ENCODE results near the gene PPP5C. TPM values are rescaled to one million over a fixed set of nuclear protein-coding genes. Genes with fewer than 3 reads are reported as not detected.

Gene PPP5C
- total RNA-seq, 2 experiments from 2014 or later, result 108 to 111 TPM

GRCh38 chr19:46378268-46378667, 31.4 kb downstream of the PPP5C start:
- Mint-ChIP-seq H3K27ac (no peak overlapping the region), H3K36me3 (ENCODE audit: low read depth) (peaks cover 53% of the 10 kb centered on the region)

DNA sequence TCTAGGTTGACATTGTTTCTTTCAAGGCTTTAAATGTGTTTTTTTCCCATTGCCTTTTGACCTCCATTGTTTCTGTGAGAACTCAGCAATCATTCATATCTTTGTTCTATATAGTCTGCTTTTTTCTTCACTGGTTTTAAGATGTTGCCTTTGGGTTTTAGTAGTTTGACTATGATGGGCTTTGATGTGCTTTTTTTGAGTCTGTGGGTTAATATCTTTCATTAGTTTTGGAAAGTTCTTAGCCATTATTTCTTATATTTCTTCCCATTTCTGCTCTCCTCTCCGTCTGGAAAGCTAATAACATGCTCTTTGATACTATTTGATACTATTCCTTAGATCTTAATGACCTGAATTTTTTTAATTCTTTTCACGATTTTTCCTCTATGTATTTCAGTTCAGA, 33.8 kb downstream of the PPP5C start:
- DNase-seq, result no peak
- ATAC-seq, result no peak
- peaks cover 68% of the 10 kb centered on the region for H3K36me3 Mint-ChIP-seq (ENCODE audit: low read depth)
- H3K4me3 Mint-ChIP-seq, result no peak overlapping the region
- ChIA-PET CTCF (interaction anchor here (1.5 kb wide), 1 partner anchor 15 kb away, joined by 6 read pairs; no protein-coding TSS in a partner anchor), POLR2A (interaction anchor here (0.5 kb wide), 2 partner anchors 17 to 143 kb away, joined by 3 read pairs; no protein-coding TSS in a partner anchor)
- intact Hi-C loops (cut with micrococcal nuclease), result no loop called here
- no peaks in the 10 kb centered on the region for H3K9me3 Mint-ChIP-seq
- H3K27me3 Mint-ChIP-seq, result no peaks in the 10 kb centered on the region
- no peak overlapping the region for H3K27ac Mint-ChIP-seq
- TF ChIP-seq CTCF (IDR thresholded peaks at IDR 0.05), result no peak
- peaks cover 5% of the 10 kb centered on the region for H3K4me1 Mint-ChIP-seq (ENCODE audit: low read depth)

More at GRCh38 chr19:46378268-46378667, 31.4 kb downstream of the PPP5C start:
- ChIA-PET POLR2A (interaction anchor here (1.2 kb wide), 1 partner anchor 27 kb away, joined by 3 read pairs; no protein-coding TSS in a partner anchor), CTCF (interaction anchor here (1.2 to 2.3 kb wide), 3 partner anchors 17 to 27 kb away, joined by 3 to 8 read pairs (median 3); no protein-coding TSS in a partner anchor)
- intact Hi-C loops (cut with micrococcal nuclease), result no loop called here
- DNase-seq (no peak), ATAC-seq (no peak)
- TF ChIP-seq CTCF (IDR thresholded peaks at IDR 0.05), result no peak
- Mint-ChIP-seq H3K27me3 (no peaks in the 10 kb centered on the region), H3K9me3 (no peaks in the 10 kb centered on the region), H3K4me3 (no peak overlapping the region), H3K4me1 (ENCODE audit: low read depth) (peaks cover 5% of the 10 kb centered on the region)

DNA sequence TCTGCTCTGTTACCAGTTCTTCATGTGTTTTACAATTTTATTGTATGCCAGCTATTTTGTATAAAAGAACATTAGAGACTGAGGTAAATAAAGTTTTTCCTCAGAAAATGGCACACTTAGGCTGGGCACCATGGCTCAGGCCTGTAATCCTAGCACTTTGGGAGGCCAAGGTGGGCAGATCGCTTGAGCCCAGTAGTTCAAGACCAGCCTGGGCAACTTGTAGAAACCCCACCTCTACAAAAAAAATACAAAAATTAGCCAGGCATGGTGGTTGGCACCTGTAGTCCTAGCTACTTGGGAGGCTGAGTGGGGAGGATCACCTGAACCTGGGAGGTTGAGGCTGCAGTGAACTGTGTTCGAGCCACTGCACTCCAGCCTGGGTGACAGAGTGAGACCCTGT, 34.5 kb downstream of the PPP5C start:
- DNase-seq (no peak), ATAC-seq (no peak)
- Mint-ChIP-seq H3K4me1 (ENCODE audit: low read depth) (peaks cover 3% of the 10 kb centered on the region), H3K9me3 (no peaks in the 10 kb centered on the region), H3K36me3 (ENCODE audit: low read depth) (peaks cover 67% of the 10 kb centered on the region), H3K27me3 (no peaks in the 10 kb centered on the region), H3K27ac (no peak overlapping the region), H3K4me3 (no peak overlapping the region)
- ChIA-PET POLR2A (no interaction called here), CTCF (interaction anchor here (0.6 to 1.5 kb wide), 3 partner anchors 14 to 156 kb away, joined by 3 to 6 read pairs (median 3); no protein-coding TSS in a partner anchor)
- intact Hi-C loops (cut with micrococcal nuclease), result no loop called here
- TF ChIP-seq CTCF (IDR thresholded peaks at IDR 0.05), result no peak

DNA sequence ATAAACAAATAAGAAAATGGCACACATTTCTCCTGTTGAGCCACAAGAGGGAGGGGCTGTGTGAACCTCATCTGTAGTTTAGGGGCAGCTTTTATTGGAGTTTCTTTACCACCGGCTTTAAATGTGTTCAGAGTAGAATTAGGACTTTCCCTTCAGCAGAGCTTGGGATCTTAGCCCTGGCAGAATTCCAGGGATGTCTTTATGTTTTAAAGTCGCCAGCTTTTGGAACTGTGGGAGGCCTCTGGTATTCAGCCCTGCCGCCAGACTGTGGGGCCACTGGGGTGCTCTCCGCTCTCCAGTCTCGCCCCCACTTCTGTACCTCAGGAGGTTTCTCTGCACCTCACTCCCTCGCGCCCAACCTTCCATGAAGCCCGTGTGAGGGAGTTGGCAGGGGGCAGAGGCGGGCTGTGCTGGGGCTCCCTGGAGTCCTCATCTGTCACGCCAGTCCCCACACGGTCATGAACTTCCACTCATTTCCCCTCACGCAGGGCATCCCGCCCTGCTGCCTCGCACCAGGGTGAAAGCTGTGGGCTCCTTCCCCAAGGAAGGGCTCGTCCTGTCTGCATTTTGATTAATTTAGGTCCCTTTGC, 35.0 kb downstream of the PPP5C start:
- intact Hi-C loops (cut with micrococcal nuclease), result no loop called here
- Mint-ChIP-seq H3K9me3 (no peaks in the 10 kb centered on the region), H3K27me3 (no peaks in the 10 kb centered on the region), H3K36me3 (ENCODE audit: low read depth) (peaks cover 64% of the 10 kb centered on the region), H3K4me1 (ENCODE audit: low read depth) (peaks cover 3% of the 10 kb centered on the region), H3K27ac (no peak overlapping the region), H3K4me3 (no peak overlapping the region)
- ATAC-seq, result no peak
- DNase-seq, result no peak
- no peak for TF ChIP-seq CTCF (IDR thresholded peaks at IDR 0.05)
- CTCF ChIA-PET, result interaction anchor here (0.6 to 1.5 kb wide), 4 partner anchors 14 to 156 kb away, joined by 3 to 6 read pairs (median 4); no protein-coding TSS in a partner anchor
- POLR2A ChIA-PET, result no interaction called here

- ChIA-PET POLR2A (interaction anchor here (0.8 kb wide), 1 partner anchor 36 kb away, joined by 3 read pairs; the partner anchor contains the start of gene PPP5C), CTCF (interaction anchor here (0.8 to 1.4 kb wide), 2 partner anchors 13 to 102 kb away, joined by 4 read pairs; no protein-coding TSS in a partner anchor)
- no peak for ATAC-seq
- H3K4me3 Mint-ChIP-seq, result no peak overlapping the region
- intact Hi-C loops (cut with micrococcal nuclease), result no loop called here
- no peaks in the 10 kb centered on the region for H3K27me3 Mint-ChIP-seq
- no peaks in the 10 kb centered on the region for H3K9me3 Mint-ChIP-seq
- DNase-seq, result no peak
- peaks cover 3% of the 10 kb centered on the region for H3K4me1 Mint-ChIP-seq (ENCODE audit: low read depth)
- TF ChIP-seq CTCF (IDR thresholded peaks at IDR 0.05), result no peak
- peaks cover 63% of the 10 kb centered on the region for H3K36me3 Mint-ChIP-seq (ENCODE audit: low read depth)
- no peak overlapping the region for H3K27ac Mint-ChIP-seq
Measured at GRCh38 chr19:46383171-46383815, 36.4 kb downstream of the PPP5C start.
